ENCODE measurements around the gene NOXA1. TPM values are rescaled to one million over a fixed set of nuclear protein-coding genes. Genes with fewer than 3 reads are reported as not detected.

Gene NOXA1
- total and polyA plus RNA-seq, 3 experiments from 2014 or later: 0.66 to 1.3 (median 0.74) TPM

GRCh38 chr9:137453643-137454081 lies 30.5 kb downstream of the NOXA1 start:
- CTCF ChIA-PET: interaction anchor here (1.6 kb wide), 1 partner anchor 31 kb away, joined by 5 read pairs; the partner anchor contains the start of genes EXD3 and NOXA1
- DNase-seq: peak; percentile 33 to 61 (median 36)
- H3K4me1 ChIP-seq (ENCODE audit: insufficient read depth, low read length): peaks cover 68% of the 10 kb centered on the region
- Mint-ChIP-seq H3K9me3 (peaks cover 0 to 6% (median 0%) of the 10 kb centered on the region in 5 donors), H3K27ac (peak overlapping the region in 1 of 8 donors; percentile 64), H3K4me1 (peaks cover 21 to 42% (median 23%) of the 10 kb centered on the region in 3 donors), H3K27me3 (peaks cover 0 to 2% of the 10 kb centered on the region in 2 donors), H3K36me3 (peaks cover 0 to 11% (median 0%) of the 10 kb centered on the region in 3 donors), H3K4me3 (peak overlapping the region in 1 of 7 donors; percentile 48)
- H3K4me3 ChIP-seq (ENCODE audit: low read length): no peak overlapping the region
- H3K27me3 ChIP-seq (ENCODE audit: insufficient read depth, low read length, poor library complexity, severe bottlenecking): no peaks in the 10 kb centered on the region
- POLR2A ChIA-PET: no interaction called here
- H3K9me3 ChIP-seq (ENCODE audit: low read length): no peaks in the 10 kb centered on the region
- H3K36me3 ChIP-seq (ENCODE audit: insufficient read depth, low read length): no peaks in the 10 kb centered on the region
- H3K27ac ChIP-seq (ENCODE audit: low read depth, low read length): no peak overlapping the region

GRCh38 chr9:137454145-137454596 lies 31.0 kb downstream of the NOXA1 start:
- Mint-ChIP-seq H3K4me1 (peaks cover 21 to 39% (median 23%) of the 10 kb centered on the region in 3 donors), H3K27me3 (peaks cover 0 to 2% of the 10 kb centered on the region in 2 donors), H3K4me3 (no peak overlapping the region), H3K27ac (peak overlapping the region in 1 of 8 donors; percentile 84), H3K9me3 (peaks cover 0 to 6% (median 0%) of the 10 kb centered on the region in 5 donors), H3K36me3 (peaks cover 0 to 11% (median 0%) of the 10 kb centered on the region in 3 donors)
- H3K9me3 ChIP-seq (ENCODE audit: low read length): no peaks in the 10 kb centered on the region
- DNase-seq: peak in 1 of 5 donors; percentile 49
- no peaks in the 10 kb centered on the region for H3K27me3 ChIP-seq (ENCODE audit: insufficient read depth, low read length, poor library complexity, severe bottlenecking)
- ChIA-PET CTCF (no interaction called here), POLR2A (no interaction called here)
- H3K27ac ChIP-seq (ENCODE audit: low read depth, low read length): peak overlapping the region; percentile 24
- H3K4me1 ChIP-seq (ENCODE audit: insufficient read depth, low read length): peaks cover 68% of the 10 kb centered on the region
- H3K36me3 ChIP-seq (ENCODE audit: insufficient read depth, low read length): no peaks in the 10 kb centered on the region
- H3K4me3 ChIP-seq (ENCODE audit: low read length): peak overlapping the region; percentile 37

- peaks cover 24 to 44% (median 25%) of the 10 kb centered on the region in 3 donors for H3K4me1 Mint-ChIP-seq
- peak in 2 of 5 donors; percentile 0 to 48 for DNase-seq
- peaks cover 0 to 11% (median 0%) of the 10 kb centered on the region in 3 donors for H3K36me3 Mint-ChIP-seq
- Histone ChIP-seq H3K27ac (ENCODE audit: low read depth, low read length) (peak overlapping the region; percentile 24), H3K36me3 (ENCODE audit: insufficient read depth, low read length) (no peaks in the 10 kb centered on the region), H3K9me3 (ENCODE audit: low read length) (no peaks in the 10 kb centered on the region), H3K27me3 (ENCODE audit: insufficient read depth, low read length, poor library complexity, severe bottlenecking) (no peaks in the 10 kb centered on the region), H3K4me3 (ENCODE audit: low read length) (peak overlapping the region; percentile 37), H3K4me1 (ENCODE audit: insufficient read depth, low read length) (peaks cover 70% of the 10 kb centered on the region)
- peak overlapping the region in 1 of 7 donors; percentile 32 for H3K4me3 Mint-ChIP-seq
- peaks cover 0 to 6% (median 0%) of the 10 kb centered on the region in 5 donors for H3K9me3 Mint-ChIP-seq
- peaks cover 0 to 2% of the 10 kb centered on the region in 2 donors for H3K27me3 Mint-ChIP-seq
- ChIA-PET POLR2A (no interaction called here), CTCF (no interaction called here)
- no peak overlapping the region for H3K27ac Mint-ChIP-seq
These were observed 31.6 kb downstream of the NOXA1 start for GRCh38 chr9:137454597-137455358.

DNA sequence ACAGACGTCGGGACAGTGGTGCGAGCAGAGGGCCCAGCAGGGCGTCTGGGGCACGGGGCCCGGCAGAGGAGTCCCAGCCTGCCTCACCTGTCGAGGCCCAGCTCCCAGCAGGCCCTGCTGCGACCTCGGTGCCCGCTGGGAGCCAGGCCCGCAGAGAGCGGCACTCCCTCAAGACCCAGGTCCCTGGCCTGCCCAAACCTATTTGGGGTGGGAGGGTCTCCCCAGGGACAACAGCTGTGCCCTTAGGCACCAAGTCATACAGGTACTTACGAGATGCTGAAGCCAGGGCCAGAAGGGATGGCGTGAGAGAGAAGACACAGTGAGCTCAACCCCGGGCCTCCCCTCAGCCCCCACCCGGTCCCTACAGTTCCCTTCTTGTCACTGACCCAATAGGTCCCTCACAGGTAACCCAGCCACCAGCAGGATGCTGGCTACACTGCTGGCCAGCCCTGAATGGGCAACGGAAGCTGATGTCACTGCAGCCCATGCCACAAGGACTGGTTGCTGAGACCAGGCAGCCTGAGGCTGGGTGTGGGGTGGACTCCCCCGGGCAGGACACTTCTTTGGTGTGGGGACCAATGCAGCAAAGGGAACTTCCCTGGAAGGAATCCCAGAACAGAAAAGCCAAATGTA lies 32.3 kb downstream of the NOXA1 start:
- Mint-ChIP-seq H3K27me3 (no peaks in the 10 kb centered on the region), H3K9me3 (peaks cover 0 to 3% (median 0%) of the 10 kb centered on the region in 5 donors), H3K27ac (peak overlapping the region in 2 of 8 donors; percentile 55 to 71), H3K36me3 (peaks cover 0 to 11% (median 0%) of the 10 kb centered on the region in 3 donors), H3K4me1 (peaks cover 23 to 48% (median 26%) of the 10 kb centered on the region in 3 donors), H3K4me3 (peak overlapping the region in 3 of 7 donors; percentile 19 to 70 (median 33))
- H3K9me3 ChIP-seq (ENCODE audit: low read length): no peaks in the 10 kb centered on the region
- H3K27me3 ChIP-seq (ENCODE audit: insufficient read depth, low read length, poor library complexity, severe bottlenecking): no peaks in the 10 kb centered on the region
- no peak overlapping the region for H3K27ac ChIP-seq (ENCODE audit: low read depth, low read length)
- H3K4me1 ChIP-seq (ENCODE audit: insufficient read depth, low read length): peaks cover 70% of the 10 kb centered on the region
- POLR2A ChIA-PET: no interaction called here
- no peaks in the 10 kb centered on the region for H3K36me3 ChIP-seq (ENCODE audit: insufficient read depth, low read length)
- CTCF ChIA-PET: interaction anchor here (0.8 kb wide), 1 partner anchor 33 kb away, joined by 3 read pairs; the partner anchor contains the start of genes EXD3 and NOXA1
- no peak overlapping the region for H3K4me3 ChIP-seq (ENCODE audit: low read length)
- peak in 2 of 5 donors; percentile 0 to 48 for DNase-seq

DNA sequence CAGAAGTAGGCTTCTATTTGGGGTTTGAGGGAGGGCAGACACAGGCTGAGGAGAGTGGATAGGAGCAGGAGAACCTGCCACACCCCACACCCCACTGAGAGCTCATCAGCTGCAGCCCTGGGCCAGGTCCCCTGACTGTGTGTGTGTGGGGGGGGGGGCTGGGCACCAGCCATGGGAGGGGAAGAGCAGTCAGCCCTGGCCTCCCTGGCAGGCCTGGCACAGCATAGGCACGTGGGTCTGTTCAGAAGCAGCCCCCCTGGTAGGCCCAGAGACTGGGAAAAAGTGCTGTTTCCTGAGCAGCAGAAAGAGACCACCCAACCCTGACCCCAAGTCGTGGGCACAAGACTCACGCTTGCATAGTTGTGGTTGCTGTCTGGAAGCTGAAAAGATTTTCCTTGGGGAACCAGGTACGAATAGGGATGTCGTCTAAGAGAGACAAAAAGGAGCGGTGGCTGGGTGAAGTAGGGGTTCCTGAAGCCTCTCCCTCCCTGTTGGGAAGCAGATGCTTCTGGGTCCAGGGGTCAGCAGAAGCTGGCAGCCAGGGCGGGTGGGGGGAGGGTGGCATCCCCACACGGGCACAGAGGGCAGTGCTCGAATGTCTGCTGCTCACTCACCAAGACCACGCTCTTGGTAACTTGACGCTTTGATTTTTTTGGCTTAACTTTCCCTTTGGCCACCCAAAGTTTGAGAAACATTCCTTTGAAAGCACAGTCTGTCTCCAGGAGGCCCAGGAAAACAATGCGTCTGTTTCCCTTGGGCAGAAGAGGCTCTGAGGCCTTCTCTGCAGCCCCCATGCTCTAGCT lies 33.1 kb downstream of the NOXA1 start:
- ChIA-PET CTCF (interaction anchor here (0.8 to 1.5 kb wide), 3 partner anchors 10 to 33 kb away, joined by 3 to 4 read pairs (median 3); partner anchors contain the start of genes EXD3 and NOXA1), POLR2A (no interaction called here)
- no peak overlapping the region for H3K4me3 ChIP-seq (ENCODE audit: low read length)
- Mint-ChIP-seq H3K4me3 (peak overlapping the region in 4 of 7 donors; percentile 33 to 70 (median 45)), H3K4me1 (peaks cover 17 to 52% (median 26%) of the 10 kb centered on the region in 3 donors), H3K36me3 (peaks cover 0 to 11% (median 0%) of the 10 kb centered on the region in 3 donors), H3K27me3 (no peaks in the 10 kb centered on the region), H3K9me3 (no peaks in the 10 kb centered on the region), H3K27ac (peak overlapping the region in 3 of 8 donors; percentile 38 to 71 (median 55))
- H3K4me1 ChIP-seq (ENCODE audit: insufficient read depth, low read length): peaks cover 73% of the 10 kb centered on the region
- H3K36me3 ChIP-seq (ENCODE audit: insufficient read depth, low read length): no peaks in the 10 kb centered on the region
- H3K27me3 ChIP-seq (ENCODE audit: insufficient read depth, low read length, poor library complexity, severe bottlenecking): no peaks in the 10 kb centered on the region
- H3K27ac ChIP-seq (ENCODE audit: low read depth, low read length): no peak overlapping the region
- peak in 1 of 5 donors; percentile 0 for DNase-seq
- no peaks in the 10 kb centered on the region for H3K9me3 ChIP-seq (ENCODE audit: low read length)

- Histone ChIP-seq H3K4me1 (ENCODE audit: insufficient read depth, low read length) (peaks cover 74% of the 10 kb centered on the region), H3K36me3 (ENCODE audit: insufficient read depth, low read length) (no peaks in the 10 kb centered on the region), H3K4me3 (ENCODE audit: low read length) (no peak overlapping the region), H3K27me3 (ENCODE audit: insufficient read depth, low read length, poor library complexity, severe bottlenecking) (no peaks in the 10 kb centered on the region), H3K9me3 (ENCODE audit: low read length) (no peaks in the 10 kb centered on the region), H3K27ac (ENCODE audit: low read depth, low read length) (no peak overlapping the region)
- Mint-ChIP-seq H3K27ac (peak overlapping the region in 2 of 8 donors; percentile 70 to 77), H3K9me3 (no peaks in the 10 kb centered on the region), H3K36me3 (peaks cover 0 to 11% (median 0%) of the 10 kb centered on the region in 3 donors), H3K4me3 (peak overlapping the region in 2 of 7 donors; percentile 39 to 86), H3K27me3 (no peaks in the 10 kb centered on the region), H3K4me1 (peaks cover 11 to 56% (median 26%) of the 10 kb centered on the region in 3 donors)
- peak in 2 of 5 donors; percentile 0 to 44 for DNase-seq
- CTCF ChIA-PET: interaction anchor here (0.8 to 1.5 kb wide), 3 partner anchors 11 to 33 kb away, joined by 3 to 4 read pairs (median 3); partner anchors contain the start of gene NOXA1
- POLR2A ChIA-PET: no interaction called here
These were observed 33.7 kb downstream of the NOXA1 start for GRCh38 chr9:137456864-137457405.
